NCI-H1092 treated with DMSO at 0.1 percent for 48 hours (cell line): ENCODE measurements around the gene NBAS.

ENCODE experiments used
- DNase-seq: peaks from one replicate; lab custom pipeline; 2025; lab: John Stamatoyannopoulos, UW

NBAS gene

GRCh38 chr2:15127876-15128275 lies 433.3 kb downstream of the NBAS start:
- DNase-seq: no peak

- DNase-seq: no peak
Observed at GRCh38 chr2:15127301-15127700, 433.8 kb downstream of the NBAS start.

DNA sequence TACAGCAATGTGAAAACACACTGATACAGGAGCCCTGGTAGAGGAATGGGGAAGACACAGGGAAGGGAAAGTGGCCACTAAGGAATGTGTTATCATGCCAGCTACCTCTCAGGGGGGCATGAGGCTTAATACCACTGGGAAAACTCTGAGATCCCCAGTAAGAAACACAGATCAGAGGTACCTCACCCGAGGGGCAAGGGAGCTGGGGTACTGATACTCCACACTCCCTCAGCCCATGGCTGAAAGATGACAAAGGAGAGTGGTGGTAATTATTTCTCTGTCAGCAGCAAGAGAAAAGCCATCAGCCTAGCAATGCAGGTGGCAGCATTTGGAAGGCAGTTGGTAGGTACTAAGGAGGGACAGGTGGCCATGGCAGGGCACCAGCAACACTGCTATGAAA lies 434.8 kb downstream of the NBAS start:
- DNase-seq: no peak

- no peak for DNase-seq
Observed at GRCh38 chr2:15122915-15123314, 438.2 kb downstream of the NBAS start.

- DNase-seq: no peak
Observed at GRCh38 chr2:15120631-15121030, 440.5 kb downstream of the NBAS start.

DNA sequence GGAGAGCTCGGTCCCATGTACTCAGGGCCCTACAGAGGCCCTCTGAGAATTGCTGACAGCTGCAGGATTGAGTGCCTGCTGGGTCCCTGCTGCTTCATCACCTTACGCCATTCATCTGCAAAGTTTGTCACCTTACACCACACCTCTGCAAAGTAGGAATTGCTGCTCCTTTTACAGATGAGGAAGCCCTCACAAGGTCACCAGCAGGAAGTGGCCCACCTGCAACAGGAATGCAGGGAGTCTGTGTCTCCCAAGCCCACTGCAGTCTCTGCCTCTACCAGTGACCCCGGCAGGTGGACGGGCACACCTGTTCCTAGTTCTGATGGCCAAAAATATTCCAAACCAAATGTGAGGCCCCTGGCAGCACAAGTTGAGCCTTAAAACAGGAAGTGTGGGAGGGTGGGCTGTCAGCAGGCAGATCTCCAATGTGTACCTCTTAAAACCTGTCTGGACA lies 441.4 kb downstream of the NBAS start:
- no peak for DNase-seq

DNA sequence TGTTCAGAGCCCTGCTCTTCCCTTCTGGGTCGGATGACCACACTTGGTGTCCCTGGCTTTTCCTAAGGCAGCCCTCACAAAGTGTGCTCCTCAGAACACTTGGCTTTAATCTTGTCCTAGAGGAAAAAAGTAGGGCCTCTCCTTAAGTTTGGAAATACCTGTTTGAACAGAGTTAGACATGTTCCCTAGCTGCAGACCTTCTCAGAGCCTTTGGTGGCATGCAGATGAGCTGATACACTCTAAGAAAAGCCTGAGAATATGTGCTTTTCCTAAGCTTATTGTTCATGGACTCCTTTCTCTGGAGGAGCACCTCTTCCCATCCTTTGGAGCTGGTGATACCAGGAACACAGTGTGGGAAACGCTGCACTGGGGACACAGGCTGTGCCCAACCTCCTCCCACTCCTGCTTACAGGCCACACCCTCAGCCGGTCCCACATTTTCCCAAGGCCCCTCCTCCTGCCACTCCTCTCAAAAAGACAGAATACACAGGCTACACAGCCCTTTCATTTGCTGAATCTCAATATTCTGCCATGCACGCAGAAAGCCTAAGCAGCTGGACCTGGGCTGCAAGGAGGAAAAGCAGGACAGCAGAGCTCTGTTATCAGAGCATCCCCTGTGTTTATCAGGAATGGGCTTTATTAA lies 443.6 kb downstream of the NBAS start:
- DNase-seq: no peak
